Common myeloid progenitor, CD34-positive (primary cell): ENCODE measurements around the gene SLC22A3.

Source experiments
- CTCF ChIA-PET: fragments of 350-600 bp; sonication (Branson Sonifier 250); formaldehyde crosslinking; loops from one replicate; lab custom pipeline; 2021; ENCODE audit warnings: antibody characterized with exemption; lab: Charles Lee
- POLR2A ChIA-PET: fragments of 350-600 bp; sonication (Branson Sonifier 250); formaldehyde crosslinking; loops from one replicate; lab custom pipeline; 2021; ENCODE audit warnings: antibody characterized with exemption; lab: Charles Lee
- DNase-seq, 3 donors: peaks; one replicate each; pipeline versions ENCODE4 v3.0.0 to v3.0.0-alpha.2; 2013
- H3K27ac ChIP-seq, 2 experiments: 1 replicate in 1 of 2; 2 replicates in 1 of 2; pipeline ENCODE4 v1.7.0; 2013; ENCODE audit warnings: inconsistent platforms in 2 of 2, low read length in 2 of 2, mild to moderate bottlenecking in 2 of 2, low read depth in 1 of 2, moderate library complexity in 1 of 2; ENCODE audit not compliant: severe bottlenecking in 2 of 2, insufficient read depth in 1 of 2, poor library complexity in 1 of 2
- H3K27me3 ChIP-seq, 5 experiments: replicated peaks in 2 of 5; 1 replicate in 3 of 5; 2 replicates in 2 of 5; pipeline versions ENCODE4 v1.6.1 to v1.7.0; 2013; ENCODE audit warnings: low read length in 4 of 5, mild to moderate bottlenecking in 2 of 5, moderate library complexity in 2 of 5, inconsistent platforms in 1 of 5; ENCODE audit not compliant: insufficient read depth in 5 of 5, control insufficient read depth in 4 of 5
- H3K36me3 ChIP-seq, 4 experiments: 1 replicate in 2 of 4; 2 replicates in 2 of 4; pipeline versions ENCODE4 v1.6.1 to v1.7.0; 2013; ENCODE audit warnings: low read length in 3 of 4, control low read depth in 1 of 4, mild to moderate bottlenecking in 1 of 4; ENCODE audit not compliant: control insufficient read depth in 4 of 4, insufficient read depth in 4 of 4
- H3K4me1 ChIP-seq, 4 experiments: 1 replicate in 3 of 4; 2 replicates in 1 of 4; pipeline versions ENCODE4 v1.6.1 to v1.7.1; 2013; ENCODE audit warnings: low read length in 3 of 4, mild to moderate bottlenecking in 3 of 4, control low read depth in 1 of 4, inconsistent platforms in 1 of 4, moderate library complexity in 1 of 4; ENCODE audit not compliant: control insufficient read depth in 4 of 4, insufficient read depth in 4 of 4; ENCODE audit errors: control extremely low read depth in 1 of 4
- H3K4me3 ChIP-seq, 7 experiments: 1 replicate in 4 of 7; 2 replicates in 3 of 7; pipeline versions ENCODE4 v1.5.1 to v1.7.0; 2013; ENCODE audit warnings: mild to moderate bottlenecking in 7 of 7, low read length in 6 of 7, moderate library complexity in 6 of 7, inconsistent platforms in 2 of 7, low read depth in 2 of 7, control low read depth in 1 of 7; ENCODE audit not compliant: insufficient read depth in 4 of 7, control insufficient read depth in 1 of 7; ENCODE audit errors: extremely low read depth in 1 of 7
- H3K9me3 ChIP-seq, 5 experiments: 1 replicate in 4 of 5; 2 replicates in 1 of 5; pipeline versions ENCODE4 v1.6.1 to v1.7.1; 2013; ENCODE audit warnings: low read length in 4 of 5, mild to moderate bottlenecking in 2 of 5, inconsistent platforms in 1 of 5, low read depth in 1 of 5, moderate library complexity in 1 of 5; ENCODE audit not compliant: control insufficient read depth in 4 of 5, insufficient read depth in 2 of 5; ENCODE audit errors: control extremely low read depth in 1 of 5
- WGBS: methylation state at CpG from one replicate; pipeline ENCODE4 v1.1.5; 2013; ENCODE audit not compliant: insufficient coverage; 5-methylcytosine and 5-hydroxymethylcytosine counted together

Gene SLC22A3

DNA sequence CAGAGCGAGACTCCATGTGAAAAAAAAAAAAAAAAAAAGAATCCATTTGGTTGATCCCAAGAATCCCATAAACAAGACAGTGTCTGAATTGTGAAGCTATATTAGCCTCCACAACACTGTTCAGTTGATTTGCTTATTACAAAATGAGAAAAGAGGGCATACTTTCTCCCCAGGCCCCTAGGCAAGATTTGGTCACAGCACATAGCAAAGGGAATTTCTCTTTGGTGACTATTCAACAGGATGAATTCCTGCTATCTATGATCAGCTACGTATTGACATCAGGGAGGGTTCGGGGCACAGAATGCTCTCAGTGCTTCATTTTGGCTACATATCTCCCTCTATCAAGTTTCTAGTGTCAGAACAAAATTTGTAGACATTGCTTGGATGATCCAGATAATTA is 20.2 kb upstream of the SLC22A3 start:
- no peak overlapping the region for H3K27ac ChIP-seq
- H3K36me3 ChIP-seq, result no peaks in the 10 kb centered on the region
- no peaks in the 10 kb centered on the region for H3K9me3 ChIP-seq
- H3K4me3 ChIP-seq, result no peak overlapping the region
- no peak for DNase-seq
- CTCF ChIA-PET, result no interaction called here
- H3K27me3 ChIP-seq, result peaks cover 0 to 9% (median 0%) of the 10 kb centered on the region in 5 experiments
- no peaks in the 10 kb centered on the region for H3K4me1 ChIP-seq
- WGBS, result 93% methylated on average over 2 of the region's 3 CpGs
- POLR2A ChIA-PET, result no interaction called here

DNA sequence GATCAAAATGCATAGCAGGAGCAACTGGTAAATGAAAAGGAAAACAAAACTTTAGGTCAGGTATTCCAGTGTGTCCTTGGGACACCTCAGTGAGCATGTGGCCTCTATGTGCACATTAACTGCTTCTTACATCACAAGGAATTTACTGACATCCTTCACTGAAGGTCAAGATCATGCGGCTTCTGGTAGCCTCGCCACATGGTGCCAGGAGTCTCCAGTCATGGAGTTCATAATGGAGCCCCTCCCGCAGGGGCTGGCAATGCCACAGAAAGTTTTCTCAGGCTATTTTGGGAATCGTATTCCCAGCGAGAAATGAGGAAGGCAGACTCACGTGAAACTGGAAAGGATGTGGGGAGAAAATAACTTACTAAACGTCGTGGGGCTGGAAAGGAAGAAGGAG is 19.7 kb upstream of the SLC22A3 start:
- POLR2A ChIA-PET, result no interaction called here
- CTCF ChIA-PET, result no interaction called here
- no peak for DNase-seq
- H3K4me1 ChIP-seq, result no peaks in the 10 kb centered on the region
- H3K36me3 ChIP-seq, result no peaks in the 10 kb centered on the region
- H3K9me3 ChIP-seq, result no peaks in the 10 kb centered on the region
- no peak overlapping the region for H3K4me3 ChIP-seq
- no peak overlapping the region for H3K27ac ChIP-seq
- peaks cover 0 to 14% (median 3%) of the 10 kb centered on the region in 5 experiments for H3K27me3 ChIP-seq
- WGBS, result 68% methylated on average over 8 of the region's 8 CpGs

DNA sequence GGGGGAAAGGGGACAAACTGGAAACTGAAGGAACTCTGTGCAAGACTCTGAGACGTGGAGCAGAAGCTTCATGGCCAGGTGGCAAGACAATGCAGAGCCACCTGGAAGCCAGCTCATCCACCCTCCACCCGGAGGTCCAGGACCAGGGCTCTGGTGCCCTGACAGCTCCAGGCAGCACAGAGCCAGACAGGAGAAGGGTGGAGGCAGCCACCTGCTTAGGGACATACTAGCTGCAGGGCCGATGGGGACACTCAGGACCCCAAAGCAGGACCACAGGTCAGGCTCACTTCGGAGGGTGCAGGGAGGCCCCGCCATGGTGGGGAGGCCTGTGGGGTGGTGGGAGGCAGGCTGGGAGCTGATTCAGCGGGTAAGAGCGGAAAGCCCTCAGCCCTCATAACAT is 19.0 kb upstream of the SLC22A3 start:
- WGBS, result 67% methylated on average over 3 of the region's 7 CpGs
- POLR2A ChIA-PET, result no interaction called here
- Histone ChIP-seq H3K4me1 (no peaks in the 10 kb centered on the region), H3K9me3 (no peaks in the 10 kb centered on the region), H3K36me3 (no peaks in the 10 kb centered on the region), H3K27ac (no peak overlapping the region), H3K4me3 (no peak overlapping the region), H3K27me3 (peaks cover 0 to 14% (median 3%) of the 10 kb centered on the region in 5 experiments)
- CTCF ChIA-PET, result no interaction called here
- no peak for DNase-seq

DNA sequence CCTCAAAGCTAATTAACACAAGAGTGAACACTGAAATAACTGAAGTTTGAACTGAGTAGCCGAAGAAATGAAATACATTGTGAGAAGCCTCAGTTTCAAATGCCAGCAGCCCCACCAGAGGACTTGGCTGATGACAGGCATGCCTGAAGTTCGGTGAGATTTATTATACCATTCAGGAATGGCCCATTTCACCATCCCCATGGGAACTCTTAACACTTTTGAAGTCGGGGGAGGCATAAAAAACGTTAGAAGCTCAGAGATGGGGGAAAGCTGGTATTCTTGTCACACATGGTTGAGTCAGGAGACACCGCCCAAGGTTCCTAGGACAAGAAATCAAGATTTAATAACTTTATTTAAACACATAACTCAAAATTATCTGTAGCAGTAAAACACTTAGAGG is 17.6 kb upstream of the SLC22A3 start:
- POLR2A ChIA-PET, result no interaction called here

DNA sequence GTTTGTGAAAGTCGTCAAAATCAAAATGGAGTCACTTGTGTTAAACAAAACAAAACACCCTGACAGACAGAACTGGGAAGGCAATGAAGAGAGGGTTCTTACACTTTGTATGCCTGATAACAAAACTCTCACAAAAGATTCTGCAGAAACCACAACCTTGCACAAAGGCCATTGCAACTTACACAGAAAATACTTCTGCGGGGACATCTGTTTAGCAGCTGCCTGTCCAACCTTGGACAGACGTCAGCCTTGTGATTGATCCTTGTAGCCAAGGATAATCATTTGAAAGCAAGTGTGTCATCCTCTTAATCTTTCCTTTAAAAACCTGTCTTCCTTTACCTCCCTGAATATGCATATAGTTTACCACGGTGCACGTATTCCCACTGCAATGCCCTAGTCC is 17.0 kb upstream of the SLC22A3 start:
- H3K36me3 ChIP-seq, result no peaks in the 10 kb centered on the region
- H3K27me3 ChIP-seq, result peaks cover 0 to 14% (median 3%) of the 10 kb centered on the region in 5 experiments
- H3K4me1 ChIP-seq, result no peaks in the 10 kb centered on the region
- no peak for DNase-seq
- H3K4me3 ChIP-seq, result no peak overlapping the region
- no peaks in the 10 kb centered on the region for H3K9me3 ChIP-seq
- 67% methylated on average over 3 of the region's 5 CpGs for WGBS
- ChIA-PET POLR2A (no interaction called here), CTCF (no interaction called here)
- H3K27ac ChIP-seq, result no peak overlapping the region

More for the DNA sequence above, 17.6 kb upstream of the SLC22A3 start:
- Histone ChIP-seq H3K4me1 (no peaks in the 10 kb centered on the region), H3K27me3 (peaks cover 0 to 14% (median 3%) of the 10 kb centered on the region in 5 experiments), H3K36me3 (no peaks in the 10 kb centered on the region), H3K27ac (no peak overlapping the region), H3K9me3 (no peaks in the 10 kb centered on the region), H3K4me3 (no peak overlapping the region)
- WGBS, result 66% methylated on average over 4 of the region's 5 CpGs
- CTCF ChIA-PET, result no interaction called here
- no peak for DNase-seq

DNA sequence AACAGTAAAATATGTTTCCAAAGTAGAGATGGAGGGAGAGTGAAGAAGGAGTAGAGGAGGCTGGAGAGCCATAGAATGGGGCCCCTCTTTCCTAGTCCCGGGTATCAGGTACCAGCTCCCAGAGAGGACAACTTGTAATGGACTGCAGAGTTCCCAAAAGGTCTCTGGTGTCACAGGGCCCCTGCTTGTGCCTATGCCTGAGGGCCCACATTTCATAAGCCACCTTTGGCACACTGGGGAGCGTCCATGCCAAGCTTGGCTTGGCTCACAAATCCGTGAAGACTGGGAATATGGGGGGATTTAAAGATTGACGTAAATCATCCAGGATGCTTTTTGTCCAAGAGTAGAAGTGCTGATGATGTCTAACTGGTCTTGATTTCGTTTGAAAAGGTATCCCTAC is 16.4 kb upstream of the SLC22A3 start:
- 75% methylated on average over 3 of the region's 5 CpGs for WGBS
- CTCF ChIA-PET, result no interaction called here
- Histone ChIP-seq H3K27me3 (peaks cover 0 to 14% (median 3%) of the 10 kb centered on the region in 5 experiments), H3K9me3 (no peaks in the 10 kb centered on the region), H3K36me3 (no peaks in the 10 kb centered on the region), H3K4me3 (no peak overlapping the region), H3K27ac (no peak overlapping the region), H3K4me1 (no peaks in the 10 kb centered on the region)
- no peak for DNase-seq
- POLR2A ChIA-PET, result no interaction called here

DNA sequence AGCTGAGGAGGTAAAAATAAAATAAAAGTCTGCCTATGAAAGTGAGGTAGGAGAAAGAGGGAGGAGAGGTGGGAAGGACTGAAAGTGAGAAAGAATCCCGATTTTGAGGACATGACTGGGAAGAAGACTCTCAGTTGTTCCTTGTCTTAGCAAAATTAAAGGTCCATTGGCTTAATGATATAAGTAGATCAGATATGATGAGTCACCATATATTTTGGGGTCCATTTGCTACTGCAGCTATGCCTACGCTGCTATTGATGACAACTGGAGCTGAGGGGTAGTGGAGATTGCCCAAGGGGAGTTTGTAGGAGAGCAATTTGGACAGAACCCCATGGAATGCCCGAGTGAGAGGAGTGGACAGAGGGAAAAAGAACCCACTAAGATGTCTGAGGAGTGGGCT is 15.1 kb upstream of the SLC22A3 start:
- POLR2A ChIA-PET, result no interaction called here
- no peak overlapping the region for H3K4me3 ChIP-seq
- peaks cover 0 to 14% (median 5%) of the 10 kb centered on the region in 5 experiments for H3K27me3 ChIP-seq
- H3K4me1 ChIP-seq, result no peaks in the 10 kb centered on the region
- no peak for DNase-seq
- no peaks in the 10 kb centered on the region for H3K36me3 ChIP-seq
- CTCF ChIA-PET, result no interaction called here
- no peak overlapping the region for H3K27ac ChIP-seq
- H3K9me3 ChIP-seq, result no peaks in the 10 kb centered on the region
- 79% methylated on average over 3 of the region's 3 CpGs for WGBS
